NCI-H1930 (cell line): ENCODE data around the gene AP3B1.
"Not testable (repeated sequence)": the region's sequence is repeated elsewhere in the genome, so short reads cannot be mapped to it uniquely, and the experiment has no call there.

Experiments used
- DNase-seq, 2 experiments: peaks; one replicate each; lab custom pipeline; 2025; lab: John Stamatoyannopoulos, UW

The AP3B1 gene

DNA sequence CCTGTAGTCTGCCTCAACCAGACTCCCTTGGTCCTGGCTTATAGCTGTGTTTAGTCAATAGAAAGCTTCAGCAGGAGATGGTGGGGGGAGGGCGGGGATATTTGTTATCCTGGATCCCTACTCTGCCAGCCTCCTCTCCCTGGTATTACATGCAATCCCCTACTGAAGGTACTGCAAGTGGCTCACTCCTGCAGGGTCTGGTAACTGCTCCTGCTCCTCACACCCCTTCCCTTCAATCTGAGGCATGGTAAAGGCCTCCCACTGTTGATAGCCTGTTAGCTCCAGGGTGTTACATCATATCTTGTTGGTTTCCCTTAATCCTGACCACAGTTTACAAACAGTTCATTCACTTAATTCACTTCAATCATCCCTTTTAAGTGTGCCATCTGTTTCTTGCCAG is 137.5 kb downstream of the AP3B1 start:
- DNase-seq, result no peak

DNA sequence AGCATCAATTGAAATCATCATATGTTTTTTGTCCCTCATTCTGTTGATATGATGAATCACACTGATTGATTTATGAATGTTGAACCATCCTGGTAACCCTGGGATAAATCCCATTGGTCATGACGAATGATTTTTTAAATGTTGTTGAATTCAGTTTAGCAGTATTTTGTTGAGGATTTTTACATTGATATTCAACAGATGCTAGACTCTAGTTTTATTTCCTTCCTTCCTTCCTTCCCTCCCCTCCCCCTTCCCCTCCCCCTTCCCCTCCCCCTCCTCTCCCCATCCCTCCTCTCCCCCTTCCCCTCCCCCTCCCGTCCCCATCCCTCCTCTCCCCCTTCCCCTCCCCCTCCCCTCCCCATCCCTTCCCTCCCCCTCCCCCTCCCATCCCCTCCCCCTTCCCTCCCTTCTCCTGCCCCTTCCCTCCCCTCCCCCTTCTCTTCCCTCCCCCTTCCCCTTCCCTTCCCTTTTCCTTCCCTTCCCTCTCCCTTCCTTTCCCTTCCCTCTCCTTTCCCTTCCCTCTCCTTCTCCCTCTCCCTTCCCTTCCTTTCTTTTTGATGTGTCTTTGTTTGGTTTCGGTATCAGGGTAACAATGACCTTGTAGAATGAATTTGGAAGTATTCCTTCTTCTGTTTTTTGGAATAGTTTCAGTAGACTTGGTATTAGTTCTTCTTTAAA is 142.8 kb downstream of the AP3B1 start:
- no peak for DNase-seq

DNA sequence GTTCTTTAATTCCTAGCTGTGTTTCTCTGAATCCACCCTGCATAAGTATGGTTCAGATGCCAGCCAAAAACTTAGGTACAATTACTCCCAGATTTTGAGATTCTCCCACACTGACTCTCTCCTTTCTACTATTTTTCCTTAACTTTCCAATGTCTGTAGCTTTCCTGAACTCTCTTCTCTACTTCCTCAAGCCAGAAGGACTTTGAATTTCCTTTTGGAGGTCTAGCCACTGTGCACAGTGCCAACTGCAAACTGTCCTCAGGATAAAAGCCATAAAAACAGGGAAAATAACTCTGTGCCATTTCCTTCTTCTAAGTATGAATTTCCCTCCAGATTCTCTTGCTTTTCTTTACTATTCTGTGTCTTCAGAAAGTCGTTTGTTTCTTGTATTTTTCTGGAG is 157.2 kb downstream of the AP3B1 start:
- no peak for DNase-seq

DNA sequence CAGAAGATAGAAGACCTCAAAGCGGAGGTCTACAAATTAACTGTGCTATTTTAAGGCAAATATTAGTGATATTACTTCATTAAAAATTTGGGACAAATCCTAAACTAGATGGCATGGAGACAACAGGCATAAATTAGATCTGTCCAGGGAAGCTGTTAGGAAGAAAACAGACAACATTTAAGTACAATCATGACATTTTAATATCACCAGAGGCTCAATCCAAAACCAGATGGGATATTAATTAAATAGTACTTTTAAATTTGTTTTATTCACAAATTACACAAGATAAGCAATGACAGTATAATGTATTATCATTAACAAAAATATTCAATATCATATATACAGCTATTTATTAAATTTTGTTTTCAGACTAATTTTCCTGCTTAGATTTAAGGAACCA is 161.1 kb downstream of the AP3B1 start:
- no peak for DNase-seq

DNA sequence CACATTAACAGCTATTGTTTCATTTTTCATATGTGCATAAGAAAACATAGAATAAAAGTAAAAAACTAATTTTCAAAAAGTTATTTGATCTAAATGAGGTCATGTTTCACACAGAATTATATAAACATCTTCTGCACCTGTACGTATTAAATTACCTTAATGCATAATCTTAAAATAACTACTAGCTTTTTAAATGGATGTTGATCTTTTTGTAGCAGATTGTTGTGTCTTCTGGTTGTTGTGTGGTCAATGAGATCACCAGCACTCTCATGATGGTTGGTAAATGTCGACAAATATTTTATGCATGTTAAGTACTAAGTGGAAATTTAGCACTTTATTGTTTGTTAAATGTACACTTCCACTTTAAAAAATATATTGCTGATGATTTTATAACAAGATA is 162.0 kb downstream of the AP3B1 start:
- no peak for DNase-seq

DNA sequence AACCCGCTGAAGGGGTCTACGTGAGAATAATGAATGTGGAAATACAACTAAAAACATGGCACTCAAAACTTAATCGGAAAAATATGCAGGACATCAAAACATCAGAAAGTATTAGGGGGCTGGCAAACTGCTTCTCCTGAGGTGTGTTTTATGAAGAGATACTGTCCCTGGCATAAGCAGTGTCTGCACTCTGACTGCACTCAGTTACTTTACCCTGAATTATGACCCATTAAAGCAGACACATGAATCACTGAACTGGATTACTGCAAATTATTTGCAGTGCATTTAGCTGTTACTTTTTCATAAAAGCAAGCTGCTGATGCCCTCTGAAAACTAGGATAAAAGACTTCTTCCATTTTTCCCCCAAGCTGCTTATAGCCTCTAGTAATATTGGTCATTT is 164.9 kb downstream of the AP3B1 start:
- DNase-seq, result no peak

DNA sequence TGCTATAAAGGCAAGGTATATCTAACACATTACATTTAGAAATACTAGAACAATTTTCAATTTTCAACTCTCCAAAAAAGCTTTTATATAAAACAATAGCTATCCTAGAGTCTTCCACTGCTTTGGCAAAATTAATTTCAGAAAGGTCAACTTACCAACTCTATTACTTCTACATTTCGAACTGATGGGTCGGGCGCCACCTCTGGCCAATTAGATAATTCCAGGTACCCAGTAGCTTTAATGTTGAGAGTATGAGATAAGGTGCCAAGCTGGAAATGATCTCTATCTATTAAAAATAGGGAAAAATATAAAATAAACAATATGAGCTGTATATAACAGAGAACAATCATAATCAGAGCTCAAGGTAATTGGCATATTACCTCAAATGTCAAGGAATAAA is 166.6 kb downstream of the AP3B1 start:
- DNase-seq, result no peak

DNA sequence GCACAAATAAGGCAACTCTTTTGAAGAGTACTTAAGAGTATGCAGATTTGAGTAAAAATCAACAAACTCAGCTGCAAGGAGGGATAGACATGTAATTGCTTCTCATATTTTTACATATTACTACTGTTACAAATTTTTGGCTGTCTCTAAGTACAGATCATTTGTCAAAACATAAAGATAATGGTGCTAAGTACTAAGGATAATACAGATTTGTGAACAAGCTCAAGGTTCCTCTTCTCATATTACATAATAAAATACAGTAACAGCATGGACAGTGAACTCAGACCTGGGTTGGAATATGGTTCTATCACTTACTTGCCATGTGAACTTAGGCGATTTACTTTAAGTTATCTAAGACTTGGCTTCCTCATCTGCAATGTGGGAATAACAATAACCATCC is 168.0 kb downstream of the AP3B1 start:
- no peak for DNase-seq

DNA sequence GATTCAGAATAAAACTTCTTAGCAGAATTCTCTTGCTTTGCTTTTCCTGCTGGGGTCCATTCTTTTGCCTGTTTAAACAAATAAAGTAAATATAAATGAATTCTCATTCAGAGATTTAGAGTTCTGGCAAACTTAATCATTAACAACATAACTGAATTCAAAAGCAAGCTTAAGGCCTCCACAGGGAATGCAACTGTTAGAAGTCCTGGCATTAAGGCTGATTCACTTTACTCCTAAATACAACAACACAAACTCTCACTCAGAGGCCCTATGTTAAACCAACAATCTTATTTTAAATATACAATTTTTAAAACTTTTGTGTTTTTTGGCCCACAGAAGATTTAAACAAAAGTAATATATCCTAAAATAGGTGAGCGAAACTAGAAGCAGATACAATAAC is 178.3 kb downstream of the AP3B1 start:
- DNase-seq, result no peak

DNA sequence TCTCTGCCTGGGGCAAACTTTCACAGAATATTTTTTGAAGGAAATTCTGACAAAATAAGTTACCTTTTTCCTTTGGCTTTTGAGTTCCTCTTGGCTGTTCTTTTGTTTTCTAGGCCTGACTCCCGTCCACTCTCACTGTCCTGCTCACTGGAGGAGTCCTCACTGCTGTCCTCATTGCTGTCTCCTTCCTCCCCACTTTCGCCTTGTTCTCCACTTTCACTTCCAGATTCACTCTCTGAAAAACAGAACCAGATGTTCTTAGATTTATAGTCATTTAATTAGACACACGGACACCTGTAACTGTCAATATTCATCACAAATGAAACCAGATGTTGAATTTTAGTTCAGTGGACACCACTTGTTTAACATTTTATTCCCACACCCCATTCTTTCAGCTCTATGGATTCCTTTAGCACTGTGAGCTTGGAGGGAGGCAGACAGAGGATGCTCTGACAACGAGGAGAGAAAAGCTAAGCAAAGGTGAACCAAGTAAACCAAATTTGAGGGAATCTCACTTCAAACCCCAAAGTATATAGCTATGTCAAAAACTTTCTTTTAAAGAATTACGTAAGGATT is 180.7 kb downstream of the AP3B1 start:
- no peak for DNase-seq

DNA sequence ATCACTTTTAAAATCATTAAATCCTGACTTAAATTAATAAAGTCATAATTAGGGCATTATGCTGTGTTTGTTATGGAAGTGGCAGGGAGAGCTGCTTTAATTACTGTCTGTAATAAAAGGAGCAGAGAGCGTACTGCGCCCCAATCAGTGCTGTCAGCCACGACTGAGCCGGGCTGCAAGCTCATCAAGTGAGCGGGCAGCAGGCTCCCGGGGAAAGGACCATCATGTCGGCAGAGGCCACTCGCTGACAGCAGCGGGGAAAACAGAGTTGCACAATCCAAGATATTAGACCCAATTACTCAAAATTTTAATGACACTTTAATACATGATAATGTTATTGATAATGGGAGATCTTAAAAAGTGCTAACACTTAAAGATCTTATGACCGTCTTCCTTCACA is 181.6 kb downstream of the AP3B1 start:
- no peak for DNase-seq

DNA sequence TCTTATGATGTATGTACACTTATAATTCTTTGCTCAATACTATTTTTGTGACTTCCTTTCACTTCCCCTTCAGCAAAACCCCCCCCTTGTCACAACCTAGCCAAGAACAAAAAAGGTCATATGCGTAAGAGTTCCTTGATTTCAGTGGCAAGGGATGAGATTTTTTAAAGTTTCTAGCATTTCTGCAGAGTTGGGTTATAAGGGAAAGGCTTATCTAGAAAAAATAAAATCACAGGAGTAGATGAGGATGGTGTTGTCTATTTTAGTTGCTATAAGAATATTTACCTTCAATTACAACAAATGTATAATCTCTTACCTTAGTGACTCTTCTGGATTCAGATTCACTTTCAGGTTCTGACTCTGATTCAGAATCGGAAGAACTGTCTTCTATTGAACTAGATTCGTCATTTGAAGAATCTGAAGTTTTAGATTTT is 184.6 kb downstream of the AP3B1 start:
- no peak for DNase-seq

DNA sequence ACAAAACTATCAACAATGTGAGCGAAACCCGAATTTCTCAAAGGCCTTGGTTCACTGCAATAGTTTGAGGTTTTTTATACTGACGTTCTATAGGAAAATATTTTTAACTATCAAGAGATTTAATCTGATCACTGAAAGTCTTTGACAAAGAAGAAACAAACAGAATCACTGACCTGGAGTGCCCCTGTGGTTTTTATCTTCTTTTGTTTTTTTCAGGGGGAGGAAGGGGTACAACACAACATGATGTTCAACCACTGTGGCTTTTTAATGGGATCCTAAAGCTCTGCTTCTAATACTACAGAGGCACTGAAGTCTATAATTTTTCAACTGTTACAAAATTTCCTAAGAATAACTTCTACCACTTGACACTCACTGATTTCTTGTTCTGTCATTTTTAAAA is 185.9 kb downstream of the AP3B1 start:
- no peak for DNase-seq

DNA sequence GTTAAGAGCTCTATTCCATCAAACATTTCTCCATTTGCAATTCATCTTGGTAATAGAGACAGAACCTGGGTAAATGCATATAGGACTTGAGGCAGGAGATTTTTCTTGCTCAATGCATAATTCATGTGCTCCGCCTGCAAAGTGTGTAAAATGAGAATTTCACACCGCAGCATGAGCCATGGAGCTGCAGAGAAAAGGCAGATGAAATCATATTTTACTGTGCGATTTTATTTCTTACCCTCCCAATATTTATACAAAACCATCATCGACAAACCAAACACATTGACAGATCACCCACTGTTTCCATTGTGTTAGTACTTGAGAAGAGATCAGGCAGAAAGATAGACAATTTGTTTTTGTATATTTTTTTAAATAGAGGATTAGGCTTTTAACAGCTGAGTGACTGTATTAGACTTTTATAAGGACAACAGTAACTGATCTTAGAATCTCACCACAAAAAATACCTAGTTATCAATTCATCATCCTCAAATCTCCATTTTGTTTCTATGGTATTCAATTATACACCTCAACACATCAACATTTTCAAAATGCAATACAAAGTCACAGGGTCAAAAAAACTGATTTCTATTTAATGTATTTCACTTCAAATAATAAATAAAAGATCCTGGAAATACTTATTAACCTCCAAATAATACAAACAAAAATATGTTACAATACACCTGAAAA is 191.1 kb downstream of the AP3B1 start:
- no peak for DNase-seq

DNA sequence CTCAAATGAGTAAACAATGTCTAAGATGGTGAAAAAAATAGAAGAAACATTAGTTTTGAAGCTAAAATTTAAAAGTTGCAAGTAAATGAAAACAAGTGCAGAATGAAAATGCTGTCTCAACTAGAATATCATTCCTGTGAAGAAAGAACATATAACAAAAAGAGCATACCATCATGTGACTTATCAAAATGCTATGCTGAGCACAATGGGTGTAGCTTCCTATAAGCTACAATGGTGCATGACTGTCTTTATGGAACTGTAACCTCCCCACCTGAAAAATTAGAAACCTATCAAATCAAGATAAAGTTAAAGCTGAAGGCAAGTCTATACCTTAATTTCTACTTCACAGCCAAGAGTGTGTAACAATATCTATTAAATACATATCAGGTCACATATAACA is 192.0 kb downstream of the AP3B1 start:
- no peak for DNase-seq

DNA sequence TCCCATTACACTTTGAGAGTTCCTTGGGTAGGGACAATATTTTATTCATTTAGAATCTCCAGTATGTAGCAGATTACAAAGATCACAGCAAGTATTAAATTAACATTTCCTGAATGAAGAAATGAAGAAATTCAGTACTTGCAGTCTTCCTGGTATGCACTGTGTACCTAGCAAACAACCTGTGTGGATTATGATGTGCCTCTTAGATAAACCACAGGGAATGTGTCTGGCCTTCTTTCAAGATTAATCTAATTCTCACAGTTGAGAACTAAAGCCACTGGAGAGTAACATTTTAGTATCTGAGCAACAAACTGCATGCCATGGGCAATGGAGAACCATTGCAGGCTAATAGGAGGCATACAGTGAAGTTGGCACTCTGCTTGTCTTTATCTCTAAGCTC is 199.4 kb downstream of the AP3B1 start:
- no peak for DNase-seq

DNA sequence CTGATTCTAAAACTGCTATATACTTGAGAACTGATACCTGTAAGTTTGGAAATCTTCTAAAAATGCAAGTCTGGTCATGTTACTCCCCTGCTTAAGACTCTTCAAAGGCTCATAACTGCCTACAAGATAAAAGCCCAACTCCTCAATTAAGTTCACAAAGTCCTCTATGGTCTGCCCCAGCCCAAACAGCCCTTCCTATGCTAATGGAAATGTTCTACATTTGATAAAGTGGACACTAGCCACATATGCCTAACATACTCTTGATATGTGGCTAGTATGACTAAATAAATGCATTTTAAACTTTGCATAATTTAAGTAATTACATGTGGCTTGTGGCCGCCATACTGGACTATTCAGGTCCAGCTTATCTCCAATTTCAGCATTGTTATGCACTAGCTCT is 204.5 kb downstream of the AP3B1 start:
- no peak for DNase-seq

DNA sequence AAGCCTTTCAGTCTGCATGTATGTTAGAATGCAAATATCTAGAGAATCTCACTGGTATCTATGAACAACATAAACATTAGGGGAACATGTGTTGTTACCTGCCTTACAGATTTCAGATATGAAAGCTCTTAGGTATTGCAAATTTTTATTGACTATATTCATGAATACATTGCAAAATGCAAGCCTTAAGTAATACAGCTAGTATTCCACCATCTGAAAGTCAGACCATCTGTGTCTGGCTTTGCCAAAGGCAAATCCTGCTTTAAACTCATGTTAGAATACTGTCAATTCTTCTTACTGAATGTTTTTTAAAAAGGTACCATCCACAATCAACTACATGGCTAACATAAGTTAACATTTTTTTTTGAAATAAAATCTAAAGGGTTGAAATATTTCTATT is 215.6 kb downstream of the AP3B1 start:
- no peak for DNase-seq

DNA sequence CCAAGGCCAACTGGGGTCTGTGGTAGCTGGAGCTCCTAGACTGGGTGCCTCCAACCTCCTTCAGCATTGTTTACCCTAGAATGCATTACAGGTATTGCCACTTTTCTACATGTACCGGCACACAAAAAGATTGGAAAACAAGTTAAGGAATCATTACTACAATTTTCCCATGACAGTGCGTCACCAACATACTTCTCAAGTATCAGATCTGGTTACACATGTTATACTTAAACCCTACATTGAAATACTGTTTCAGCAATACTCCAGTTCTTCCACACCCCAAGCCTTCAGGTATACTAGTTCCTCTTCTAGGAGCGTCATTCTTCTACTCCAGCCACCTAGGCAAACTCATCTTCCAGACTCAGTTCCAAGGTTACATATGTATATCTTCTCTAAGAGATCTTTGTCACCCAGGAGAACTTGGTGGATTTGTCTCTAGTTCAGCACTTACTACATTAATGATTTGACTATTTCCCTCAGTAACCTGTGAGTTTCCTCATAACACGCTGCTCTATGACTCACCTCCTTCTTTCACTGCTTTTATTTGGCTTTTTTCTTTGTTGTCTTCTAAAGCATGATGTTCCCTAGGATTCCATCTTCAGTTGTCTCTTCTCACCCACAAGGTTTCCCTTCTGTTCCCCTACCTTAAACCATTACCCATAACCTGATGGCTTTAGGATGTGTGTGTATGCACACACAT is 217.0 kb downstream of the AP3B1 start:
- DNase-seq, result no peak

DNA sequence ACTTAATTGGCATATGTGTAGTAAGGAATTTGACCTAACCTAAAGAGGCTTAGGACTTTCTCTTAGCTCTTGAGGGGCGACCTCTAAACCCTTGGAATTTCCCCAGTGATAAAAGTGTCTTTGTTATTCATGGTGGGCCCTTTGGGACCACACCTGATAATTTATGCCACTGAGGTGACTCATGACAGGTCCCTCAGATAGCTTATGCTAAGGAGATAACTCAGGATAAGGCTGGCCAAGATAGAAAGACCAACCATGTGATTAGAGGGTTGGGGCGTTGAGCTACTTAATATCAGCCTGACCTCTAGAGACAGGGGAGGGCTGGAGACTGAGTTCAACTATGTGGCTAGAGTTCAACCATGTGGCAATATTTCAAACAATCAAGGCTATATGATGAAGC is 218.1 kb downstream of the AP3B1 start:
- no peak for DNase-seq

DNA sequence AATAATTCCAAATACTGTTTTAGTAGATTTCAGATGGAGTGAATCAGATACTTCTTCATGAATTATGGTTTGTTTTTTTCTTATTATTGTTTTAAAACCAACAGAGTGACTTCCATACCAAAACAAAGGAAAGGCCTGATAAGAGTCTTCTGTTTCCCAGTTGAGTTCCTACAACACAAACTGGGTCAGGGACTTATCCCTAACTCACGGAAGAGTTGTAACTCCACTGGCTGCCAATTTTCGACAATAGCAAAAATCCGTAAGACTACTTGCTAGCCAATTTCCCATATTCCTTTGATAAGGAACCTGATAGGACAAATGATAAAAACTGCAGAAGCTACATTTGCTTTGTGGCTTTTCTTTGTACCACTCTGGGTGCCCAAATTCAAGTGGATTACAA is 219.2 kb downstream of the AP3B1 start:
- no peak for DNase-seq

DNA sequence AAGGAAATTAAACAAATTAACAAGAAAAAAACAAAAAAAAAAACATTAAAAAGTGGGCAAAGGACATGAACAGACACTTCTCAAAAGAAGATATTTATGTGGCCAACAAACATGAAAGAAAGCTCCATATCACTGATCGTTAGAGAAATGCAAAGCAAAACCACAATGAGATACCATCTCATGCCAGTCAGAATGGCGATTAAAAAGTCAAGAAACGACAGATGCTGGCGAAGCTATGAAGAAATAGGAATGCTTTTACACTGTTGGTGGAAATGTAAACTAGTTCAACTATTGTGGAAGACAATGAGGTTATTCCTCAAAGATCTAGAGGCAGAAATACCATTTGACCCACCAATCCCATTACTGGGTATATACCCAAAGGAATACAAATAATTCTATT is 223.8 kb downstream of the AP3B1 start:
- not testable (repeated sequence) for DNase-seq

DNA sequence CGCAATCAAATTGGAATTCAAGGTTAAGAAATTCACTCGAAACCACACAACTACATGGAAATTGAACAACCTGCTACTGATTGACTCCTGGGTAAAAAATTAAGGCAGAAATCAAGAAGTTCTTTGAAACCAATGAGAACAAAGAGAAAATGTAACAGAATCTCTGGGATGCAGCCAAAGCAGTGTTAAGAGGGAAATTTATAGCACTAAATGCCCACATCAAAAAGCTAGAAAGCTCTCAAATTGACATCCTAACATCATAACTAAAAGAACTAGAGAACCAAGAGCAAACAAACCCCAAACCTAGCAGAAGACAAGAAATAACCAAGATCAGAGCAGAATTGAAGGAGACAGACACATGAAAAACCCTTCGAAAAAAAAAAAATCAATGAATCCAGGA is 226.9 kb downstream of the AP3B1 start:
- not testable (repeated sequence) for DNase-seq
